ENCODE results near the gene MGAT5B. TPM values are rescaled to one million over a fixed set of nuclear protein-coding genes. Genes with fewer than 3 reads are reported as not detected.

MGAT5B gene
- total RNA-seq, 2 donors from 2014 or later, result 0.05 to 0.27 TPM

DNA sequence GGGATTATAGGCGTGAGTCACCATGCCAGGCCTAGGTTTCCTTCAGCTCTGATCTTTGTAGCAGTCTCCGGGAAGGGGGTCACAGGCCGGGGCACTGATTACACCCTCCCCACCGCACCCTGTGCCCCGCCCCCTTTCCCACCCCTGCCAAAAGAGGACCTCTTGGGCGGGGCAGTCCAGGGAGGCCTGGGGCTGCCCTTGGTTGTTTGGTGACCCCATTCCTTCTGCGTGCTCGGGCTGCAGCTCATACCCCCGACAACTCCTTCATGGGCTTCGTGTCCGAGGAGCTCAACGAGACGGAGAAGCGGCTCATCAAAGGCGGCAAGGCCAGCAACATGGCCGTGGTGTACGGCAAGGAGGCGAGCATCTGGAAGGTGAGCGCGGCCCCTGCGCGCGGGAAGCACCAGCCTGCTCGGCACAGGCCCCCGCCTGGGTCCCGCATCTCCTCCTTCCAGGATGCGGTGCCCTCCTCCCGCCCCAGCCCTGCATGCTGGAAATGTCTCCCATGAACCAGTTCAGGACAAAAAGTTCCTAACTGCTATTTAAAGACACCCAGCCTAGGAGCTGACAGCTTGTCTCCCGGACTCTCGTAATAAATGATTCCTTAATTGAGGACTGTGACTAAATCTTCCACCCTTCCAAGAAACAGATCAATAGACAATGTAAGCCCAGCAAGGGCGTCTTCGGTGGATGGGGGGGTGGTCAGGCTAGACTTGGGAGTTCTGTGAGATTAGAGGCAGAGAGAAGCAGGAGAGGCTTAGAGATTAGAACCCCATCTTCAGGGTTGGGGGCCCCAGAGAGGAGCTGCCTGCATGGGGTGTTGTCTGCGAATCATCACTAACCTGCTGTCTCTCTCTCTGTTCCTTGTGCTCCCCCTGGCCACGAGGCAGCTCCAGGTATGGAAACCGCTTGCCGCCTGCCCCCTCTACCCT lies 64.5 kb downstream of the MGAT5B start:
- TF ChIP-seq, protein P1, sequence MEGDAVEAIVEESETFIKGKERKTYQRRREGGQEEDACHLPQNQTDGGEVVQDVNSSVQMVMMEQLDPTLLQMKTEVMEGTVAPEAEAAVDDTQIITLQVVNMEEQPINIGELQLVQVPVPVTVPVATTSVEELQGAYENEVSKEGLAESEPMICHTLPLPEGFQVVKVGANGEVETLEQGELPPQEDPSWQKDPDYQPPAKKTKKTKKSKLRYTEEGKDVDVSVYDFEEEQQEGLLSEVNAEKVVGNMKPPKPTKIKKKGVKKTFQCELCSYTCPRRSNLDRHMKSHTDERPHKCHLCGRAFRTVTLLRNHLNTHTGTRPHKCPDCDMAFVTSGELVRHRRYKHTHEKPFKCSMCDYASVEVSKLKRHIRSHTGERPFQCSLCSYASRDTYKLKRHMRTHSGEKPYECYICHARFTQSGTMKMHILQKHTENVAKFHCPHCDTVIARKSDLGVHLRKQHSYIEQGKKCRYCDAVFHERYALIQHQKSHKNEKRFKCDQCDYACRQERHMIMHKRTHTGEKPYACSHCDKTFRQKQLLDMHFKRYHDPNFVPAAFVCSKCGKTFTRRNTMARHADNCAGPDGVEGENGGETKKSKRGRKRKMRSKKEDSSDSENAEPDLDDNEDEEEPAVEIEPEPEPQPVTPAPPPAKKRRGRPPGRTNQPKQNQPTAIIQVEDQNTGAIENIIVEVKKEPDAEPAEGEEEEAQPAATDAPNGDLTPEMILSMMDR (IDR thresholded peaks at IDR 0.05), result no peak
- no peaks in the 10 kb centered on the region for H3K4me1 ChIP-seq
- H3K27ac ChIP-seq, result no peak overlapping the region
- H3K27me3 ChIP-seq, result no peaks in the 10 kb centered on the region
- H3K36me3 ChIP-seq, result no peaks in the 10 kb centered on the region
- DNase-seq, result no peak
- H3K4me3 ChIP-seq, result no peak overlapping the region
- no peak overlapping the region for H3K9ac ChIP-seq (ENCODE audit: low read depth in 2 of 2, low read length in 2 of 2)
- intact Hi-C loops (cut with DNase I), result no loop called here
- no peaks in the 10 kb centered on the region for H3K9me3 ChIP-seq

DNA sequence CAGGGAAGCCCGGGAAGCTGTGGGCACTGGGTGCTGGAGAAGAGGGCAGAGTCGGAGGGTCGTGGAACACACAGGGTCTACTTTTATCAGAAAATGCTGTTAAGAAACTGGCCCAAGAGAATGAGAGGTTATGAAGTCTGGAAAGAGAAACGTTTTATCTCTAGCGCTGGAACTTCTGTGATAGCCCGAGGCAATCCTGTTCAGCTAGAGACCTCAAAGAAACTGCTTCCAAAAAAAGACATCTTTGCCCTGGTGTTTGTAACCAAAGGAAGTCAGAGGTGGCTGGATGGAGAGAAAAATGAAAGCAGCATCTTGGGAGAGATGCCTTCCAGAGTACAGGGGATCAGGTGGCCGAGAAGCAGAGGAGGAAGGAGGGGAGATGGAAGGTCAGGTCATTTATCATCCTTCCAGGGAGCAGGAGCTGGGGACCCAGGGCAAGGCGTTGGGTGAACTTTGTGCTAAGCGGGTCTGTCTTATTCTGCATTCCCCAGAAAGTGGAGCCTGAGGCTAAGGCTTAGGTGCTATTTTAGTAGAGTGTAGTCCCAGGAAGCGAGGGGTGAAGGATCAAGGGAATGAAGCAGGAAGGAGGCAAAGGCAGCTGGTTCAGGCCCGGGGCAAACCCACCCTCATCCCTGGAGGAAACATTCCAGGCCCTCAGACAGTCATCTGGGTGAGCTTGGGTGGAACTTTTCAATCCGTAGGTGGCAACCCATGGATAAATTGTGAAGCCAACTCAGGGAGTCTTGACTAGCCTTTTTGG lies 66.5 kb downstream of the MGAT5B start:
- Histone ChIP-seq H3K27ac (no peak overlapping the region), H3K4me1 (no peaks in the 10 kb centered on the region), H3K27me3 (no peaks in the 10 kb centered on the region), H3K9ac (ENCODE audit: low read depth in 2 of 2, low read length in 2 of 2) (no peak overlapping the region), H3K36me3 (no peaks in the 10 kb centered on the region), H3K9me3 (no peaks in the 10 kb centered on the region), H3K4me3 (no peak overlapping the region)
- intact Hi-C loops (cut with DNase I), result no loop called here
- TF ChIP-seq, protein P1 (IDR thresholded peaks at IDR 0.05), result no peak
- DNase-seq, result no peak

DNA sequence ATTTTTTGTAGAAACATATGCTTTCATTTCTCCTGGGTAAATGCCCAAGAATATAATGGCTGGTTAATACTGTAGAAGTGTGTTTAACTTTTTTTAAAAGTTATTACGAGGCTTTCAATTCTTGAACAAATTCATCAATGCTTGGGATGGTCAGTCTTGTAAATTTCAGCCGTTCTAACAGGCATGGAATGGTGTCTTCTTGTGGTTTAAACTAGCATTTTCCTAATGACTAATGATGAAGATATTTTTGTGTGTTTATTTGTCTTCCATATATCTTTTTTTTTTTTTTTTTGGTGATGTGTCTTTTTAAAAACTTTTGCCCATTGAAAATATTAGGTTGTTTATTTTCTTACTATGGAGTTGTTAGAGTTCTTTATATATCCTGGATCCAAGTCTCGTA lies 67.1 kb downstream of the MGAT5B start:
- Histone ChIP-seq H3K4me1 (no peaks in the 10 kb centered on the region), H3K36me3 (no peaks in the 10 kb centered on the region), H3K9ac (ENCODE audit: low read depth in 2 of 2, low read length in 2 of 2) (no peak overlapping the region), H3K4me3 (no peak overlapping the region), H3K27me3 (no peaks in the 10 kb centered on the region), H3K9me3 (no peaks in the 10 kb centered on the region), H3K27ac (no peak overlapping the region)
- intact Hi-C loops (cut with DNase I), result no loop called here
- no peak for DNase-seq
- TF ChIP-seq, protein P1 (IDR thresholded peaks at IDR 0.05), result no peak

DNA sequence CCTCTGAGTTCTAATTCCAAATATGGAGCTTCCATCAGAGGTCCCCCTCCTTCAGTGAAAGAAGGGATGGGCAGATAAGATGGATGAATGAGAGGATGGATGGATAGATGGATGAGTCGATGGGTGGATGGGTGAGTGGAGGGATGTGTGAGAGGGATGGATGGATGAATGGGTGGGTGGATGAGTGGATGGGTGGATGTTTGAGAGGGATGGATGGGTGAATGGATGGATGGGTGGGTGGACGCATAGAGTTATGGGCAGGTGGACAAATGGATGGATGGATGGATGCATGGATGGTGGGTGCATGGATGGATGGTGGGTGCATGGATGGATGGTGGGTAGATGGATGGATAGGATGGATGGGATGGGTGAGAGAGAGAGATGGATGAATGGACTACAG lies 69.0 kb downstream of the MGAT5B start:
- Histone ChIP-seq H3K9ac (ENCODE audit: low read depth in 2 of 2, low read length in 2 of 2) (no peak overlapping the region), H3K27ac (no peak overlapping the region), H3K36me3 (no peaks in the 10 kb centered on the region), H3K27me3 (no peaks in the 10 kb centered on the region), H3K4me3 (no peak overlapping the region), H3K4me1 (no peaks in the 10 kb centered on the region), H3K9me3 (no peaks in the 10 kb centered on the region)
- TF ChIP-seq, protein P1 (IDR thresholded peaks at IDR 0.05), result no peak
- intact Hi-C loops (cut with DNase I), result no loop called here
- no peak for DNase-seq

DNA sequence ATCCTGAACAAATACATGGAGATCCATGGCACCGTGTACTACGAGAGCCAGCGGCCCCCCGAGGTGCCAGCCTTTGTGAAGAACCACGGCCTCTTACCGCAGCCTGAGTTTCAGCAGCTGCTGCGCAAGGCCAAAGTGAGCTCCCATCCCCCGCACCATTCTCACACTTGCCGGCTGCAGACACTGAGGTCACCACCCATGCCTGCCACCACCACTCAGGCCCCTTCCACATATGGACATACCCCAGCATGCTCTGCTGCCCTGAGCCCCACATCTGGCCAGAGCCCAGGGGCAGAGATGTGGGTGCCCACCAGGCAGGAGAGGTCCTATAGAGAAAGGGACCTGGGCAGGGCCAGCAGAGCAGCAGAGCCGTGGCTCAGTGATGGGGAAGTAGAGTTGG lies 69.8 kb downstream of the MGAT5B start:
- Histone ChIP-seq H3K27me3 (no peaks in the 10 kb centered on the region), H3K9me3 (no peaks in the 10 kb centered on the region), H3K36me3 (no peaks in the 10 kb centered on the region), H3K4me3 (no peak overlapping the region), H3K27ac (no peak overlapping the region), H3K9ac (ENCODE audit: low read depth in 2 of 2, low read length in 2 of 2) (no peak overlapping the region), H3K4me1 (no peaks in the 10 kb centered on the region)
- no peak for DNase-seq
- intact Hi-C loops (cut with DNase I), result no loop called here
- TF ChIP-seq, protein P1 (IDR thresholded peaks at IDR 0.05), result no peak

Measured in colonic mucosa (tissue), 4 donors.